ENCODE data around the gene WDR88.

DNA sequence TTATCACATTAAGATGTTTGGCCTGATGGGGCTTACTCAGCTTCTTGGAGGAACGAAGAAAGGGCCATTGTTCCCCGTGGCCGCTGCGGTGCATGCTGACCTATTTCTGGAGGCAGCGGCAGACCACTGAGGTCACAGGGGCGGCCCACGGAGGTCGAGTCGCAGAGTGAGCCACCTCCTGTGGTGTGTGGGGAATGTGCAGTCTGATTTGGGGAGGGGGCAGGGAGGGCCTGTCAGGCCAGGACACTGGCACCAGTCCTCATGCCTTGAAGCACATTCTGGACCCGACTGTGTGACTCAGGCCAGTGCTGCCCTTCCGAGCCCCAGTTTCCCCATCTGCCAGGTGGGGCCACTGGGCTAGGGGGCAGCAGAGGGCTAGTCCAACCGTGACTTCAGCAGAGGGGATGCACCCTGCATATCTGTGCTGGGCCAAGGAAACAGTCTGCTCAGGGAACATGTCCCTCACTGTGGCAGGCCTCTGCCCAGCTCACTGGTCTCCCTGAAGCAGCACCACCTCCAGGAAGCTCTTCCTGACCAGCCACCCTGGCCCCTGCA lies 87.4 kb downstream of the WDR88 start:
- no peak for TF ChIP-seq EZH2phosphoT487 (IDR thresholded peaks at IDR 0.05; ENCODE audit: borderline replicate concordance, low read depth, low read length)
- TF ChIP-seq, protein P1, sequence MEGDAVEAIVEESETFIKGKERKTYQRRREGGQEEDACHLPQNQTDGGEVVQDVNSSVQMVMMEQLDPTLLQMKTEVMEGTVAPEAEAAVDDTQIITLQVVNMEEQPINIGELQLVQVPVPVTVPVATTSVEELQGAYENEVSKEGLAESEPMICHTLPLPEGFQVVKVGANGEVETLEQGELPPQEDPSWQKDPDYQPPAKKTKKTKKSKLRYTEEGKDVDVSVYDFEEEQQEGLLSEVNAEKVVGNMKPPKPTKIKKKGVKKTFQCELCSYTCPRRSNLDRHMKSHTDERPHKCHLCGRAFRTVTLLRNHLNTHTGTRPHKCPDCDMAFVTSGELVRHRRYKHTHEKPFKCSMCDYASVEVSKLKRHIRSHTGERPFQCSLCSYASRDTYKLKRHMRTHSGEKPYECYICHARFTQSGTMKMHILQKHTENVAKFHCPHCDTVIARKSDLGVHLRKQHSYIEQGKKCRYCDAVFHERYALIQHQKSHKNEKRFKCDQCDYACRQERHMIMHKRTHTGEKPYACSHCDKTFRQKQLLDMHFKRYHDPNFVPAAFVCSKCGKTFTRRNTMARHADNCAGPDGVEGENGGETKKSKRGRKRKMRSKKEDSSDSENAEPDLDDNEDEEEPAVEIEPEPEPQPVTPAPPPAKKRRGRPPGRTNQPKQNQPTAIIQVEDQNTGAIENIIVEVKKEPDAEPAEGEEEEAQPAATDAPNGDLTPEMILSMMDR (conservative IDR thresholded peaks at IDR 0.05; ENCODE audit: low read length), result peak; percentile 41

All from OCI-LY7 (cell line).